ENCODE measurements around the gene SLC35F6. TPM values are rescaled to one million over a fixed set of nuclear protein-coding genes. Genes with fewer than 3 reads are reported as not detected.

Gene SLC35F6
- total and polyA plus RNA-seq, 2 donors (not counting 3 experiments of a cell fraction or from before 2014, with no cell fraction given) = 34.6 to 39.8 TPM

DNA sequence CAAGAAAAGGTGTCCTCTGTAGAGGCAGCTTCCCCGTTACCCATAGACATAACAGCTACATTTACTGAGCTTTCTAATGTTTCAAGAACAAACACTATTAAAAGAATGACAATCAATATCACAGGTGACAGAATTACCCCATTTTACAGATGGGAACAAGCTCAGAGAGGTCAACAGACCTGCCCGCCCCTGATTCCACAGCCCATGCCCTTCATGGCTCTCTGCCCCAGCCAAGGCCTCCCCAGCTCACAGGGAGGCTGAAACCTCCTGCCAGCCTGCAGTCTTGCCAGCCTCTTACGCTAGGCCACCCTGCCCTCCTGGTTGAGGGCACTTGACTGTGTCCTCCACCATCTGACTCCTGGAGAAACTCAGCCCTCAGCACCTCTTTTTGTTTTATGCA lies 19.1 kb upstream of the SLC35F6 start:
- no peak overlapping the region for H3K4me2 ChIP-seq (ENCODE audit: insufficient read depth, low read length)
- BruUV-seq (replicated peaks) = no TSS peak

More for the DNA sequence above, 19.1 kb upstream of the SLC35F6 start:
- dilution Hi-C loops (cut with MboI; ENCODE audit: extremely low pct_ligation_motif_present, low sequenced_read_pairs) (no loop called here), intact Hi-C loops (cut with micrococcal nuclease) (loop anchor here (1.0 kb wide), 1 partner anchor 140 kb away; no protein-coding TSS in a partner anchor)
- FAIRE-seq = no peak
- H2AFZ ChIP-seq (ENCODE audit: low read depth, low read length) = no peak overlapping the region
- no peaks in the 10 kb centered on the region for H3K27me3 ChIP-seq (ENCODE audit: control insufficient read depth in 2 of 2, insufficient read depth in 2 of 2, low read length in 2 of 2)
- TF ChIP-seq, protein P1, sequence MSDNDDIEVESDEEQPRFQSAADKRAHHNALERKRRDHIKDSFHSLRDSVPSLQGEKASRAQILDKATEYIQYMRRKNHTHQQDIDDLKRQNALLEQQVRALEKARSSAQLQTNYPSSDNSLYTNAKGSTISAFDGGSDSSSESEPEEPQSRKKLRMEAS (IDR thresholded peaks at IDR 0.05; ENCODE audit: insufficient read depth, insufficient read length) = no peak
- TF ChIP-seq POLR2A (IDR thresholded peaks at IDR 0.05; ENCODE audit: low read depth, low read length) (no peak), FOS (IDR thresholded peaks at IDR 0.05; ENCODE audit: borderline replicate concordance, insufficient read depth, low read length) (no peak), EZH2 (IDR thresholded peaks at IDR 0.05; ENCODE audit: borderline replicate concordance, low read depth, low read length, severe bottlenecking) (no peak), POLR2AphosphoS5 (IDR thresholded peaks at IDR 0.05; ENCODE audit: insufficient read depth, low read depth, low read length) (no peak), GATA2 (IDR thresholded peaks at IDR 0.05; ENCODE audit: insufficient read depth, insufficient read length, low read depth, low read length) (no peak), JUN (IDR thresholded peaks at IDR 0.05; ENCODE audit: borderline replicate concordance, insufficient read depth, insufficient read length, low read depth) (no peak), MYC (IDR thresholded peaks at IDR 0.05; ENCODE audit: low read depth, low read length) (no peak)
- TF ChIP-seq, protein P2, sequence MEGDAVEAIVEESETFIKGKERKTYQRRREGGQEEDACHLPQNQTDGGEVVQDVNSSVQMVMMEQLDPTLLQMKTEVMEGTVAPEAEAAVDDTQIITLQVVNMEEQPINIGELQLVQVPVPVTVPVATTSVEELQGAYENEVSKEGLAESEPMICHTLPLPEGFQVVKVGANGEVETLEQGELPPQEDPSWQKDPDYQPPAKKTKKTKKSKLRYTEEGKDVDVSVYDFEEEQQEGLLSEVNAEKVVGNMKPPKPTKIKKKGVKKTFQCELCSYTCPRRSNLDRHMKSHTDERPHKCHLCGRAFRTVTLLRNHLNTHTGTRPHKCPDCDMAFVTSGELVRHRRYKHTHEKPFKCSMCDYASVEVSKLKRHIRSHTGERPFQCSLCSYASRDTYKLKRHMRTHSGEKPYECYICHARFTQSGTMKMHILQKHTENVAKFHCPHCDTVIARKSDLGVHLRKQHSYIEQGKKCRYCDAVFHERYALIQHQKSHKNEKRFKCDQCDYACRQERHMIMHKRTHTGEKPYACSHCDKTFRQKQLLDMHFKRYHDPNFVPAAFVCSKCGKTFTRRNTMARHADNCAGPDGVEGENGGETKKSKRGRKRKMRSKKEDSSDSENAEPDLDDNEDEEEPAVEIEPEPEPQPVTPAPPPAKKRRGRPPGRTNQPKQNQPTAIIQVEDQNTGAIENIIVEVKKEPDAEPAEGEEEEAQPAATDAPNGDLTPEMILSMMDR (IDR thresholded peaks at IDR 0.05; ENCODE audit: extremely low read depth in 1 of 2, insufficient read depth in 1 of 2, low read depth in 1 of 2, low read length in 2 of 2) = no peak
- H3K4me1 ChIP-seq (ENCODE audit: control insufficient read depth, extremely low read depth, insufficient read depth, low read length) = no peaks in the 10 kb centered on the region
- H3K9ac ChIP-seq (replicated peaks; ENCODE audit: extremely low read depth, insufficient read depth, low read length) = no peak overlapping the region
- ChIA-PET POLR2A (no interaction called here), CTCF (interaction anchor here (0.8 to 14.5 kb wide), 16 partner anchors 13 to 274 kb away, joined by 3 to 353 read pairs (median 8); partner anchors contain the start of genes CENPA and KCNK3)
- no peaks in the 10 kb centered on the region for H3K9me1 ChIP-seq (replicated peaks; ENCODE audit: control insufficient read depth, extremely low read depth, insufficient read depth, low read length)
- H3K4me3 ChIP-seq (replicated peaks in 1 of 3; ENCODE audit: insufficient read depth in 1 of 3, low read depth in 1 of 3, low read length in 3 of 3) = no peak overlapping the region
- H3K27ac ChIP-seq (ENCODE audit: insufficient read depth, low read depth, low read length) = no peak overlapping the region
- H4K20me1 ChIP-seq (replicated peaks; ENCODE audit: control insufficient read depth, extremely low read depth, insufficient read depth, low read length) = no peaks in the 10 kb centered on the region
- DNase-seq (ENCODE audit: low read depth, low spot score) = no peak
- H3K9me3 ChIP-seq (replicated peaks; ENCODE audit: control insufficient read depth, insufficient read depth, low read length) = no peaks in the 10 kb centered on the region
- H3K79me2 ChIP-seq (ENCODE audit: control insufficient read depth, insufficient read depth, low read length) = no peaks in the 10 kb centered on the region
- no peaks in the 10 kb centered on the region for H3K36me3 ChIP-seq (ENCODE audit: control insufficient read depth in 2 of 2, extremely low read depth in 1 of 2, insufficient read depth in 2 of 2, low read length in 2 of 2)

All from endothelial cell of umbilical vein (primary cell).